HG03095 (cell line): Measurements from ENCODE around the gene TRAK1.

Experiments
- ATAC-seq: cut with Tn5 transposase; IDR thresholded peaks from one replicate; pipeline ENCODE4 v1.9.1; 2021; ENCODE audit warnings: moderate library complexity; ENCODE audit not compliant: unreplicated experiment

TRAK1 gene

GRCh38 chr3:42149532-42149931 is 58.4 kb downstream of the TRAK1 start:
- ATAC-seq, result no peak

- no peak for ATAC-seq
These were observed 58.8 kb downstream of the TRAK1 start for GRCh38 chr3:42149975-42150374.

GRCh38 chr3:42151596-42152168 is 60.5 kb downstream of the TRAK1 start:
- no peak for ATAC-seq

- no peak for ATAC-seq
These were observed 61.0 kb downstream of the TRAK1 start for GRCh38 chr3:42152193-42152592.

GRCh38 chr3:42153039-42153438 is 61.9 kb downstream of the TRAK1 start:
- no peak for ATAC-seq

- ATAC-seq, result no peak
These were observed 66.7 kb downstream of the TRAK1 start for GRCh38 chr3:42157540-42158538.

- ATAC-seq, result no peak
These were observed 68.0 kb downstream of the TRAK1 start for GRCh38 chr3:42159147-42159546.

- peak; percentile 76 for ATAC-seq
These were observed 68.7 kb downstream of the TRAK1 start for GRCh38 chr3:42159706-42160472.

- ATAC-seq, result no peak
These were observed 70.1 kb downstream of the TRAK1 start for GRCh38 chr3:42161050-42161935.

- no peak for ATAC-seq
These were observed 71.3 kb downstream of the TRAK1 start for GRCh38 chr3:42162462-42162861.

- no peak for ATAC-seq
These were observed 72.6 kb downstream of the TRAK1 start for GRCh38 chr3:42163622-42164244.

GRCh38 chr3:42164656-42165055 is 73.5 kb downstream of the TRAK1 start:
- no peak for ATAC-seq

- ATAC-seq, result no peak
These were observed 74.1 kb downstream of the TRAK1 start for GRCh38 chr3:42165211-42165610.

GRCh38 chr3:42166214-42166613 is 75.1 kb downstream of the TRAK1 start:
- no peak for ATAC-seq

GRCh38 chr3:42166662-42167300 is 75.6 kb downstream of the TRAK1 start:
- no peak for ATAC-seq

GRCh38 chr3:42169579-42170120 is 78.5 kb downstream of the TRAK1 start:
- no peak for ATAC-seq

GRCh38 chr3:42172047-42172654 is 81.0 kb downstream of the TRAK1 start:
- ATAC-seq, result no peak

- no peak for ATAC-seq
These were observed 82.2 kb downstream of the TRAK1 start for GRCh38 chr3:42173307-42173706.
